K562 (cell line): ENCODE results near the gene MRPS35. TPM values are rescaled to one million over a fixed set of nuclear protein-coding genes. Genes with fewer than 3 reads are reported as not detected.

Experiments used
- ATAC-seq: fragments of 200-7000 bp; cut with Tn5 transposase; 3 replicates; pipeline ENCODE4 v1.9.1; 2020; ENCODE audit warnings: moderate library complexity
- BruUV-seq: library from RNA; stranded (reverse); fragments of 400-500 nt; replicated peaks from 2 replicates; lab custom pipeline; 2021; lab: Mats Ljungman, UMichigan
- CTCF ChIA-PET: fragments of 300-600 bp; formaldehyde crosslinking; extraction: SDS; loops from one replicate; lab custom pipeline; 2021; ENCODE audit warnings: low intra/inter-chr PET ratio; lab: Yijun Ruan, JAX
- POLR2A ChIA-PET: fragments of 300-600, 350-650 bp; sonication (Branson Sonifier 250); formaldehyde crosslinking; extraction: SDS; loops from one replicate; lab custom pipeline; 2021; ENCODE audit warnings: antibody characterized with exemption, inconsistent platforms; lab: Yijun Ruan, JAX
- DNase-seq, 4 experiments: peaks; one replicate each; pipeline versions ENCODE4 v3.0.0 to v3.0.0-alpha.2; 2011 to 2018; ENCODE audit warnings: low spot score in 3 of 4, mixed read lengths in 3 of 4; ENCODE audit errors: extremely low read depth in 1 of 4
- FAIRE-seq: peaks from 2 replicates; lab custom pipeline; 2011; peaks lifted over from hg19 to GRCh38; lab: Jason Lieb, UNC
- H2AFZ ChIP-seq: 2 replicates; pipeline ENCODE4 v1.6.0; 2011; ENCODE audit warnings: low read depth, low read length, control low read depth, inconsistent platforms
- H3K27ac ChIP-seq: fragments of 200-600 bp; 3 replicates; pipeline ENCODE4 v1.8.0; 2011; ENCODE audit warnings: low read depth, mild to moderate bottlenecking, control low read depth, inconsistent platforms, low read length, moderate library complexity, mixed read lengths; ENCODE audit errors: extremely low read depth
- H3K27me3 ChIP-seq, 2 experiments: fragments of 300-600 bp in 1 of 2; 2 replicates in 1 of 2; 3 replicates in 1 of 2; pipeline versions ENCODE4 v1.6.0 to v1.8.0; 2011; ENCODE audit warnings: inconsistent platforms in 2 of 2, low read length in 2 of 2, mild to moderate bottlenecking in 1 of 2, mixed read lengths in 1 of 2, moderate library complexity in 1 of 2; ENCODE audit not compliant: control insufficient read depth in 2 of 2, insufficient read depth in 2 of 2
- H3K36me3 ChIP-seq: fragments of 300-600 bp; 3 replicates; pipeline ENCODE4 v1.8.0; 2011; ENCODE audit warnings: mild to moderate bottlenecking, low read length, inconsistent platforms; ENCODE audit not compliant: control insufficient read depth, insufficient read depth
- H3K4me1 ChIP-seq, 2 experiments: fragments of 200-600 bp in 1 of 2; replicated peaks in 1 of 2; 2 replicates in 1 of 2; 3 replicates in 1 of 2; pipeline versions ENCODE4 v1.5.1 to v1.8.0; 2011; ENCODE audit warnings: inconsistent platforms in 2 of 2, low read length in 2 of 2, mild to moderate bottlenecking in 1 of 2, mixed read lengths in 1 of 2, moderate library complexity in 1 of 2; ENCODE audit not compliant: control insufficient read depth in 2 of 2, insufficient read depth in 2 of 2
- H3K4me2 ChIP-seq: 2 replicates; pipeline ENCODE4 v1.6.1; 2011; ENCODE audit warnings: low read length, control low read depth, inconsistent platforms, mixed read lengths; ENCODE audit not compliant: insufficient read depth
- H3K4me3 ChIP-seq: fragments of 200-600 bp; sonication (generic), shearing (Covaris generic); 2 replicates; pipeline ENCODE4 v1.5.1; 2016; ENCODE audit warnings: control low read depth, inconsistent platforms
- H3K79me2 ChIP-seq: fragments of 200-600 bp; 3 replicates; pipeline ENCODE4 v1.8.0; 2011; ENCODE audit warnings: low read length, inconsistent platforms; ENCODE audit not compliant: control insufficient read depth, insufficient read depth
- H3K9ac ChIP-seq, 2 experiments: 2 replicates each; pipeline versions ENCODE4 v1.6.0 to v1.6.1; 2011; ENCODE audit warnings: low read depth in 2 of 2, low read length in 2 of 2, control low read depth in 1 of 2, inconsistent platforms in 1 of 2, mild to moderate bottlenecking in 1 of 2, mixed read lengths in 1 of 2; ENCODE audit not compliant: insufficient read depth in 1 of 2
- H3K9me1 ChIP-seq: one replicate; pipeline ENCODE4 v1.6.0; 2011; ENCODE audit warnings: inconsistent platforms, mild to moderate bottlenecking, low read length, moderate library complexity; ENCODE audit not compliant: control insufficient read depth, insufficient read depth
- H3K9me3 ChIP-seq: replicated peaks from 2 replicates; pipeline ENCODE4 v1.5.1; 2011; ENCODE audit warnings: low read depth, low read length, inconsistent platforms; ENCODE audit not compliant: control insufficient read depth, insufficient read depth
- H4K20me1 ChIP-seq: replicated peaks from 2 replicates; pipeline ENCODE4 v1.6.1; 2011; ENCODE audit warnings: low read length, inconsistent platforms, mixed read lengths; ENCODE audit not compliant: control insufficient read depth, insufficient read depth
- NRF1 ChIP-seq, 2 experiments: fragments of 450-650 bp; IDR thresholded peaks in 1 of 2; conservative IDR thresholded peaks in 1 of 2; 2 replicates each; pipeline ENCODE4 v1.6.1; 2014; ENCODE audit warnings: mild to moderate bottlenecking in 2 of 2
- TBL1XR1 ChIP-seq, 2 experiments: IDR thresholded peaks; 2 replicates each; pipeline ENCODE4 v1.6.1; 2012; ENCODE audit warnings: improper control_type of control experiment in 2 of 2, low read length in 2 of 2, mild to moderate bottlenecking in 1 of 2
- ZC3H8 ChIP-seq: fragments of 450-650 bp; IDR thresholded peaks from 2 replicates; pipeline ENCODE4 v1.6.1; 2017
- ZNF316 ChIP-seq: fragments of 450-650 bp; IDR thresholded peaks from 2 replicates; pipeline ENCODE4 v1.6.1; 2016
- ZNF431 ChIP-seq: sonication (generic); formaldehyde crosslinking; IDR thresholded peaks from 2 replicates; pipeline ENCODE4 v1.8.0; 2022; ENCODE audit warnings: mild to moderate bottlenecking, missing genetic modification reagents
- WGBS: fragments of 100-300 bp; shearing (Covaris generic); methylation state at CpG from one replicate; pipeline ENCODE4 v1.1.6; 2016; ENCODE audit warnings: low coverage, mixed read lengths; ENCODE audit not compliant: insufficient coverage; ENCODE audit errors: missing lambda C conversion rate; 5-methylcytosine and 5-hydroxymethylcytosine counted together
- in situ Hi-C: fragments of 300-500 bp; cut with MboI; formaldehyde crosslinking; loops from 4 replicates; pipeline ENCODE4 v1.15.0; 2018; ENCODE audit warnings: inconsistent platforms, mixed read lengths
- intact Hi-C: fragments of 100-400 bp; cut with micrococcal nuclease; formaldehyde crosslinking; loops from 2 replicates; pipeline ENCODE4 v1.14.2; 2022
- polyA plus RNA-seq, 8 experiments: library from polyadenylated mRNA; depleted of rRNA in 4 of 8; stranded (reverse) in 5 of 8; unstranded in 3 of 8; fragments of >200 nt; fragmentation: Nextera tagmentation in 2 of 8; fragmentation: Illumina TruSeq in 1 of 8; extraction: Ambion mirVana in 2 of 8; extraction: Trizol in 1 of 8; gene quantifications; 2 replicates each; pipeline versions ENCODE4 v1.2.1 to v1.2.3, GENCODE V29; 2011 to 2014; ENCODE audit warnings: inconsistent platforms in 1 of 8, missing spikeins in 1 of 8
- total RNA-seq, 7 experiments: library from RNA; depleted of rRNA in 6 of 7; stranded (reverse); fragments of >200 nt in 6 of 7; fragmentation: Illumina TruSeq in 2 of 7; extraction: Trizol in 2 of 7; gene quantifications; 2 replicates each; pipeline versions ENCODE4 v1.2.1 to v1.2.3, GENCODE V29; 2011 to 2021; ENCODE audit warnings: low replicate concordance in 1 of 7

Gene MRPS35
- total and polyA plus RNA-seq, 9 of the 15 experiments (the other 6 are each of a cell fraction or from before 2014, with no cell fraction given), result 79.0 to 183 (median 114) TPM

DNA sequence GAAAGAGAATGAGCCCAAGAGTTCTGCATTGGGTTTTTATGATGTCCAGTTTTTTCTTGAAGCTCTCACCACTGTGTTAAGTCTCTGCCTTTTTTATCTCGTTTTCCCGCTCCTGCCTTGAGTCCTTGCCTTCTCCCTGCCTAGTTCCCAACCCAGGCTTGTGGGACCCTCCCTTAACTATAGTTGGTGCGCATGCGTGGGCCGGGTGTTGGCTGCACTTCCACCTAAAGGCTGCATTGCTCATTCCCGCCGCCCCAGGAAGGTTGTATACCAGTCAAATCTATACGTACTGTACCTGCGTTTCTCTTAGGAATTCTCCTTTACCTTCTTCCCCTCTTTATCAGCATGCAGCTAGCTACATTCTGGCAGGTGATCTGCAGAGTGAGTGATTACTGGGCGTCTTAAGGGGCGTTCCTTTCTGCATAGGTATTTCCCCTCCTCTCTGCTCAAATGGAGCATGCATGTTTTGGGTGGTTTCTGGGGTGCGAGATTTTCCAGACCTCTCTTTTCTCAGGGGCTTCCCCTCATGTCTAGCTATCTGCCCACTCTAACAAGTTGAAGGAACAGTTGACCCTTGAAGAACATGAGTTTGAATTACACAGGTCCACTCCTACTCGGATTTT, 21.0 kb upstream of the MRPS35 start:
- H3K79me2 ChIP-seq, result no peaks in the 10 kb centered on the region
- BruUV-seq, result no TSS peak
- intact Hi-C loops (no loop called here), in situ Hi-C loops (no loop called here)
- no peak overlapping the region for H3K27ac ChIP-seq
- H2AFZ ChIP-seq, result peak overlapping the region; percentile 86
- ATAC-seq (peak; percentile 74), DNase-seq (peak; percentile 29 to 49 (median 40)), FAIRE-seq (no peak)
- 3% methylated on average over 13 of the region's 13 CpGs for WGBS
- H3K27me3 ChIP-seq, result peaks cover 10 to 13% of the 10 kb centered on the region in 2 experiments; a peak in 3 of 5 replicates
- POLR2A ChIA-PET, result no interaction called here
- no peaks in the 10 kb centered on the region for H4K20me1 ChIP-seq
- H3K36me3 ChIP-seq, result no peaks in the 10 kb centered on the region
- no peak for TF ChIP-seq TBL1XR1 (IDR thresholded peaks at IDR 0.05; ENCODE audit: low read length in 2 of 2)
- no peak for TF ChIP-seq ZNF431 (CRISPR knock-in tag)
- TF ChIP-seq ZC3H8, result no peak
- TF ChIP-seq NRF1 (conservative IDR thresholded peaks at IDR 0.05 in 1 of 2, IDR thresholded peaks at IDR 0.05 in 1 of 2), result peak; percentile 91 to 92
- no peaks in the 10 kb centered on the region for H3K9me3 ChIP-seq
- no peaks in the 10 kb centered on the region for H3K4me1 ChIP-seq
- no peak overlapping the region for H3K9ac ChIP-seq
- no peaks in the 10 kb centered on the region for H3K9me1 ChIP-seq
- H3K4me2 ChIP-seq, result peak overlapping the region; percentile 61
- no peak overlapping the region for H3K4me3 ChIP-seq
- CTCF ChIA-PET, result no interaction called here

DNA sequence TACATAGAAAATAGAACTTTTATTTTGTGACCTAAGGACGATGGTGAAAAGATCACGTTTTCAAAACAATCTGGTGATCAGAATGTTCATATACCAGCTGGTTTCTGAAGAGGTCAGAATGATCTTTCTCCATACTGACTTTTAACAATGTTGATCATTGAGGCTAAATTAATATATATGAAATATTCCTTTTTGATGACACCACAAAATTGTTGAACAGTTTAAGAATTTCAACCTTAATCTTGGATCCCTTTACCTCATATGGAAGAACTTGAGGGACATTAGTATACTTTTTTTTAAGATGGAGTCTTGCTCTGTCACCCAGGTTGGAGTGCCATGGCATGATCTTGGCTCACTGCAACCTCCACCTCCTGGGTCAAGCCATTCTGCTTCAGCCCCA, 17.2 kb upstream of the MRPS35 start:
- no peaks in the 10 kb centered on the region for H3K79me2 ChIP-seq
- peaks cover 15 to 20% of the 10 kb centered on the region in 2 experiments; a peak in 4 of 5 replicates for H3K27me3 ChIP-seq
- intact Hi-C loops, result no loop called here
- no peak for FAIRE-seq
- ATAC-seq, result no peak
- ChIA-PET CTCF (no interaction called here), POLR2A (no interaction called here)
- no peak overlapping the region for H3K27ac ChIP-seq
- in situ Hi-C loops, result no loop called here
- 0% methylated on average over 2 of the region's 2 CpGs for WGBS
- no peak overlapping the region for H3K4me3 ChIP-seq
- no peaks in the 10 kb centered on the region for H3K36me3 ChIP-seq
- H3K9me3 ChIP-seq, result no peaks in the 10 kb centered on the region
- DNase-seq, result no peak
- no peak overlapping the region for H3K9ac ChIP-seq
- no TSS peak for BruUV-seq
- H3K9me1 ChIP-seq, result no peaks in the 10 kb centered on the region
- H4K20me1 ChIP-seq, result no peaks in the 10 kb centered on the region; the same call in 1 of the 2 replicates
- no peak overlapping the region for H2AFZ ChIP-seq
- H3K4me1 ChIP-seq, result no peaks in the 10 kb centered on the region
- H3K4me2 ChIP-seq, result no peak overlapping the region
- TF ChIP-seq ZNF316, result peak; percentile 66
